IMR-90 (cell line): ENCODE results near the gene PLEKHA4. TPM values are rescaled to one million over a fixed set of nuclear protein-coding genes. Genes with fewer than 3 reads are reported as not detected.
"Not testable (repeated sequence)": the region's sequence is repeated elsewhere in the genome, so short reads cannot be mapped to it uniquely, and the experiment has no call there.

Source experiments
- ATAC-seq: fragments of 200-7000 bp; cut with Tn5 transposase; 2 replicates; pipeline ENCODE4 v1.9.1; 2020; ENCODE audit warnings: low read depth, mild to moderate bottlenecking, moderate library complexity
- BruUV-seq: library from RNA; stranded (reverse); fragments of 400-500 nt; replicated peaks from 2 replicates; lab custom pipeline; 2021; lab: Mats Ljungman, UMichigan
- CTCF ChIA-PET: fragments of 300-600 bp; formaldehyde crosslinking; extraction: SDS; loops from one replicate; lab custom pipeline; 2021; ENCODE audit warnings: antibody characterized with exemption; lab: Yijun Ruan, JAX
- POLR2A ChIA-PET: fragments of 300-600 bp; sonication (Branson Sonifier 250); formaldehyde crosslinking; loops from one replicate; lab custom pipeline; 2022; ENCODE audit warnings: antibody characterized with exemption; ENCODE audit not compliant: unreplicated experiment; lab: Charles Lee
- DNase-seq: peaks from one replicate; pipeline ENCODE4 v3.0.0; 2013
- H2AFZ ChIP-seq: replicated peaks from 2 replicates; pipeline ENCODE3; 2013; ENCODE audit warnings: low read length, mild to moderate bottlenecking; ENCODE audit not compliant: poor library complexity
- H2AK5ac ChIP-seq: 2 replicates; pipeline ENCODE4 v1.6.1; 2013; ENCODE audit warnings: low read depth, low read length, inconsistent platforms
- H2AK9ac ChIP-seq: replicated peaks from 2 replicates; pipeline ENCODE3; 2013; ENCODE audit warnings: mild to moderate bottlenecking, low read depth, low read length, moderate library complexity; ENCODE audit not compliant: poor library complexity
- H2BK120ac ChIP-seq: 2 replicates; pipeline ENCODE4 v1.6.1; 2013; ENCODE audit warnings: low read depth, low read length, inconsistent platforms
- H2BK15ac ChIP-seq: 3 replicates; pipeline ENCODE4 v1.6.1; 2013; ENCODE audit warnings: low read depth, low read length, inconsistent platforms
- H2BK20ac ChIP-seq: 2 replicates; pipeline ENCODE4 v1.6.1; 2013; ENCODE audit warnings: low read depth, mild to moderate bottlenecking, inconsistent platforms, low read length, moderate library complexity
- H2BK5ac ChIP-seq: 2 replicates; pipeline ENCODE4 v1.6.1; 2013; ENCODE audit warnings: mild to moderate bottlenecking, low read depth, low read length, inconsistent platforms; ENCODE audit not compliant: poor library complexity, severe bottlenecking
- H3K14ac ChIP-seq: replicated peaks from 2 replicates; pipeline ENCODE4 v1.6.1; 2013; ENCODE audit warnings: low read depth, low read length, inconsistent platforms
- H3K18ac ChIP-seq: 2 replicates; pipeline ENCODE4 v1.6.1; 2013; ENCODE audit warnings: low read depth, low read length, control low read depth
- H3K23ac ChIP-seq: 2 replicates; pipeline ENCODE4 v1.6.1; 2013; ENCODE audit warnings: low read depth, low read length, inconsistent platforms
- H3K27ac ChIP-seq: 2 replicates; pipeline ENCODE4 v1.5.1; 2013; ENCODE audit warnings: mild to moderate bottlenecking, control low read depth, low read length; ENCODE audit not compliant: insufficient read depth
- H3K27me3 ChIP-seq: 2 replicates; pipeline ENCODE4 v1.6.1; 2013; ENCODE audit warnings: low read length; ENCODE audit not compliant: control insufficient read depth, insufficient read depth
- H3K36me3 ChIP-seq: 2 replicates; pipeline ENCODE4 v1.6.1; 2013; ENCODE audit warnings: low read length, mixed read lengths; ENCODE audit not compliant: control insufficient read depth, insufficient read depth
- H3K4ac ChIP-seq: 2 replicates; pipeline ENCODE4 v1.6.1; 2013; ENCODE audit warnings: low read depth, low read length, inconsistent platforms
- H3K4me1 ChIP-seq: 2 replicates; pipeline ENCODE4 v1.6.1; 2013; ENCODE audit warnings: low read length, mixed read lengths; ENCODE audit not compliant: control insufficient read depth, insufficient read depth
- H3K4me2 ChIP-seq: 2 replicates; pipeline ENCODE4 v1.6.1; 2013; ENCODE audit warnings: low read depth, mild to moderate bottlenecking, control low read depth, low read length, moderate library complexity
- H3K4me3 ChIP-seq: 2 replicates; pipeline ENCODE4 v1.5.1; 2013; ENCODE audit warnings: low read depth, mild to moderate bottlenecking, control low read depth, low read length, moderate library complexity; ENCODE audit not compliant: insufficient read depth
- H3K56ac ChIP-seq: 2 replicates; pipeline ENCODE4 v1.6.1; 2013; ENCODE audit warnings: low read length, inconsistent platforms; ENCODE audit not compliant: insufficient read depth; ENCODE audit errors: extremely low read depth
- H3K79me1 ChIP-seq, 2 experiments: 2 replicates each; pipeline ENCODE4 v1.6.1; 2013; ENCODE audit warnings: low read length in 2 of 2, inconsistent platforms in 1 of 2, low read depth in 1 of 2
- H3K9ac ChIP-seq: 2 replicates; pipeline ENCODE4 v1.6.1; 2013; ENCODE audit warnings: low read depth, low read length, control low read depth
- H3K9me1 ChIP-seq: 2 replicates; pipeline ENCODE4 v1.6.1; 2013; ENCODE audit warnings: low read length, inconsistent platforms; ENCODE audit not compliant: insufficient read depth
- H3K9me3 ChIP-seq: 2 replicates; pipeline ENCODE4 v1.6.1; 2013; ENCODE audit warnings: low read length; ENCODE audit not compliant: control insufficient read depth, insufficient read depth
- H4K20me1 ChIP-seq: 2 replicates; pipeline ENCODE4 v1.6.1; 2013; ENCODE audit warnings: low read length, inconsistent platforms; ENCODE audit not compliant: insufficient read depth
- H4K5ac ChIP-seq: 2 replicates; pipeline ENCODE4 v1.6.1; 2013; ENCODE audit warnings: mild to moderate bottlenecking, low read depth, low read length, control low read depth
- H4K8ac ChIP-seq, 2 experiments: 2 replicates each; pipeline ENCODE4 v1.6.1; 2013; ENCODE audit warnings: low read depth in 2 of 2, low read length in 2 of 2, control low read depth in 1 of 2, inconsistent platforms in 1 of 2
- H4K91ac ChIP-seq: 2 replicates; pipeline ENCODE4 v1.6.1; 2013; ENCODE audit warnings: low read depth, low read length, inconsistent platforms; ENCODE audit not compliant: insufficient read depth
- WGBS, 2 experiments: methylation state at CpG; one replicate each; pipeline versions ENCODE4 v1.1.5 to v1.1.7; 2013; ENCODE audit warnings: missing lambda C conversion rate in 2 of 2; ENCODE audit not compliant: insufficient read length in 1 of 2; ENCODE audit errors: extremely low coverage in 2 of 2; 5-methylcytosine and 5-hydroxymethylcytosine counted together
- dilution Hi-C: fragments of 300-500 bp; cut with HindIII; formaldehyde crosslinking; loops from one replicate; pipeline ENCODE4 v1.14.3; 2018; ENCODE audit warnings: low sequenced_read_pairs; ENCODE audit not compliant: unreplicated experiment
- in situ Hi-C: fragments of 300-500 bp; cut with MboI; formaldehyde crosslinking; loops from 3 replicates; pipeline ENCODE4 v1.14.3; 2019; ENCODE audit warnings: low sequenced_read_pairs, inconsistent platforms, mixed read lengths
- intact Hi-C: fragments of 100-400 bp; cut with micrococcal nuclease; formaldehyde crosslinking; loops from 2 replicates; pipeline ENCODE4 v1.10.0; 2022
- microRNA-seq, 2 experiments: library from miRNA; stranded (forward) in 1 of 2; unstranded in 1 of 2; fragments of 10-50 nt in 1 of 2; fragments of <30 nt in 1 of 2; gene quantifications in 1 of 2; microRNA quantifications in 1 of 2; one replicate each; pipeline versions ENCODE3 to v1.1.0; 2013 to 2020; ENCODE audit not compliant: insufficient read depth in 1 of 2, insufficient read length in 1 of 2, unreplicated experiment in 1 of 2
- polyA plus RNA-seq, 3 experiments: library from polyadenylated mRNA; depleted of rRNA; stranded (reverse); fragments of >200 nt; gene quantifications; 2 replicates each; pipeline ENCODE4 v1.2.3, GENCODE V29; 2012; ENCODE audit warnings: low replicate concordance in 1 of 3
- small RNA-seq, 5 experiments: library from RNA; depleted of rRNA; stranded (forward); fragments of <200 nt; gene quantifications; one replicate each; pipeline ENCODE3, GENCODE V24; 2012
- total RNA-seq: library from RNA; depleted of rRNA; stranded (reverse); fragments of >200 nt; gene quantifications from 2 replicates; pipeline ENCODE4 v1.2.3, GENCODE V29; 2012; rRNA removed

The PLEKHA4 gene
- total and polyA plus RNA-seq, 2 of the 4 experiments (the other 2 are of a cell fraction), result 4.5 to 14.4 TPM

DNA sequence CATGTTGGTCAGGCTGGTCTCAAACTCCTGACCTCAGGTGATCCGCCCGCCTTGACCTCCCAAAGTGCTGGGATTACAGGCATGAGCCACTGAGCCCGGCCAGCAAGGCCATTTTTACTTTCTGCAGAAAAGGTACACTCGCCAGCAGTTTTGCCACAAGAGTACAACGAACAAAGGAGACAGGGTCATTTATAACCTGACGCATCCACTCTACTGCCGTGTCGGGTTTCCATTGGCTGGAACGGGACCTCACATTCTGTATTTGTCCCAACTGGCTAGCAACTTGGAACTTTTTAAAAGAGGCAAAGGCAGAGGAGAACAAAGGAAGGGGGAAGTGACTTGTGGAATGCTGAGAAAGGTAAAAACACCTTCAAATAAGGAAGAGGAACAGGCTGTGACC is 81.1 kb downstream of the PLEKHA4 start:
- CTCF ChIA-PET, result interaction anchor here (0.9 to 1.9 kb wide), 7 partner anchors 10 to 193 kb away, joined by 3 to 5 read pairs (median 3); partner anchors contain the start of gene HSD17B14
- H3K36me3 ChIP-seq, H2AK5ac ChIP-seq, H2BK15ac ChIP-seq, H3K4me3 ChIP-seq, H2BK20ac ChIP-seq, H3K23ac ChIP-seq, H2BK5ac ChIP-seq, H3K18ac ChIP-seq, H3K27ac ChIP-seq, H4K20me1 ChIP-seq, H4K8ac ChIP-seq, H4K5ac ChIP-seq, H2AK9ac ChIP-seq, BruUV-seq, H3K9me3 ChIP-seq, H3K4me1 ChIP-seq, DNase-seq, H3K79me1 ChIP-seq, H4K91ac ChIP-seq, H3K4me2 ChIP-seq, dilution Hi-C loops, H2AFZ ChIP-seq, H3K4ac ChIP-seq, H2BK120ac ChIP-seq, H3K9ac ChIP-seq, H3K56ac ChIP-seq, in situ Hi-C loops, H3K14ac ChIP-seq, H3K27me3 ChIP-seq, H3K9me1 ChIP-seq, POLR2A ChIA-PET, ATAC-seq: not testable (repeated sequence)
- WGBS, 2 experiments, result 47% methylated on average over 4 of the region's 9 CpGs; no CpG with 5 or more reads in 1 of the 2 experiments
- intact Hi-C loops, result loop anchor here (10.0 kb wide), 1 partner anchor 437 kb away; no protein-coding TSS in a partner anchor

Small RNAs within 50 kb of the gene (microRNA-seq; reads per million reads assigned to microRNA genes)
- not detected for gene RNU6-317P (ENCODE audit: insufficient read depth, insufficient read length)

Small RNAs within 50 kb of the gene (small RNA-seq; reads per million reads assigned to genes)
- 0 reads per million in 5 experiments for gene RNU6-317P

Other genes starting within 250 kb of the PLEKHA4 start
Only the 30 nearest of the 32 such genes appear.
- 2.5 and 3.6 TPM in 2 replicates for gene DBP, start 231.2 kb downstream of the PLEKHA4 start, total RNA-seq
- 3.0 and 3.6 TPM in 2 replicates for gene DBP, start 231.2 kb downstream of the PLEKHA4 start, polyA plus RNA-seq (2012; rRNA removed)
- 1.3 and 1.7 TPM in 2 replicates for gene CA11, start 222.4 kb downstream of the PLEKHA4 start, total RNA-seq
- 2.7 and 2.9 TPM in 2 replicates for gene CA11, start 222.4 kb downstream of the PLEKHA4 start, polyA plus RNA-seq (2012; rRNA removed)
- not detected in 2 replicates for gene NTN5, start 195.6 kb downstream of the PLEKHA4 start, total RNA-seq
- gene NTN5, start 195.6 kb downstream of the PLEKHA4 start, polyA plus RNA-seq (2012; rRNA removed), result 0.11 and 0.19 TPM in 2 replicates
- not detected in 2 replicates for gene FUT2, start 172.6 kb downstream of the PLEKHA4 start, total RNA-seq
- not detected in 2 replicates for gene FUT2, start 172.6 kb downstream of the PLEKHA4 start, polyA plus RNA-seq (2012; rRNA removed)
- gene MAMSTR, start 148.9 kb downstream of the PLEKHA4 start, total RNA-seq, result 0.18 and 0.28 TPM in 2 replicates
- 1.9 and 2.7 TPM in 2 replicates for gene MAMSTR, start 148.9 kb downstream of the PLEKHA4 start, polyA plus RNA-seq (2012; rRNA removed)
- gene RASIP1, start 128.0 kb downstream of the PLEKHA4 start, total RNA-seq, result under 0.01 and 0.18 TPM in 2 replicates
- gene RASIP1, start 128.0 kb downstream of the PLEKHA4 start, polyA plus RNA-seq (2012; rRNA removed), result 0.51 and 0.67 TPM in 2 replicates
- not detected in 2 replicates for gene IZUMO1, start 121.7 kb downstream of the PLEKHA4 start, total RNA-seq
- not detected in 2 replicates for gene IZUMO1, start 121.7 kb downstream of the PLEKHA4 start, polyA plus RNA-seq (2012; rRNA removed)
- gene FUT1, start 116.0 kb downstream of the PLEKHA4 start, total RNA-seq, result under 0.01 and 0.18 TPM in 2 replicates
- gene FUT1, start 116.0 kb downstream of the PLEKHA4 start, polyA plus RNA-seq (2012; rRNA removed), result 0.03 and 0.09 TPM in 2 replicates
- not detected in 2 replicates for gene FGF21, start 113.1 kb downstream of the PLEKHA4 start, total RNA-seq
- not detected in 2 replicates for gene FGF21, start 113.1 kb downstream of the PLEKHA4 start, polyA plus RNA-seq (2012; rRNA removed)
- gene BCAT2, start 57.6 kb downstream of the PLEKHA4 start, total RNA-seq, result 20.1 and 21.7 TPM in 2 replicates
- 42.2 and 45.3 TPM in 2 replicates for gene BCAT2, start 57.6 kb downstream of the PLEKHA4 start, polyA plus RNA-seq (2012; rRNA removed)
- 0.54 and 0.56 TPM in 2 replicates for gene HSD17B14, start 32.1 kb downstream of the PLEKHA4 start, total RNA-seq
- gene HSD17B14, start 32.1 kb downstream of the PLEKHA4 start, polyA plus RNA-seq (2012; rRNA removed), result 4.5 and 5.6 TPM in 2 replicates
- 26.7 and 39.4 TPM in 2 replicates for gene PPP1R15A, start 3.8 kb upstream of the PLEKHA4 start, total RNA-seq
- 87.7 and 104 TPM in 2 replicates for gene PPP1R15A, start 3.8 kb upstream of the PLEKHA4 start, polyA plus RNA-seq (2012; rRNA removed)
- gene TULP2, start 30.1 kb upstream of the PLEKHA4 start, total RNA-seq, result under 0.01 TPM in 1 of 2 replicates, not detected in the other
- 0.20 and 0.26 TPM in 2 replicates for gene TULP2, start 30.1 kb upstream of the PLEKHA4 start, polyA plus RNA-seq (2012; rRNA removed)
- gene NUCB1, start 31.7 kb upstream of the PLEKHA4 start, total RNA-seq, result 37.3 and 39.2 TPM in 2 replicates
- gene NUCB1, start 31.7 kb upstream of the PLEKHA4 start, polyA plus RNA-seq (2012; rRNA removed), result 253 and 261 TPM in 2 replicates
- gene DHDH, start 65.1 kb upstream of the PLEKHA4 start, total RNA-seq, result 0.28 and 0.36 TPM in 2 replicates
- 0.33 and 0.53 TPM in 2 replicates for gene DHDH, start 65.1 kb upstream of the PLEKHA4 start, polyA plus RNA-seq (2012; rRNA removed)
- gene BAX, start 86.3 kb upstream of the PLEKHA4 start, total RNA-seq, result 23.3 and 26.1 TPM in 2 replicates
- 169 and 181 TPM in 2 replicates for gene BAX, start 86.3 kb upstream of the PLEKHA4 start, polyA plus RNA-seq (2012; rRNA removed)
- 913 and 1,057 TPM in 2 replicates for gene FTL, start 96.7 kb upstream of the PLEKHA4 start, total RNA-seq
- 2,766 and 2,944 TPM in 2 replicates for gene FTL, start 96.7 kb upstream of the PLEKHA4 start, polyA plus RNA-seq (2012; rRNA removed)
- 36.1 and 38.7 TPM in 2 replicates for gene GYS1, start 124.7 kb upstream of the PLEKHA4 start, total RNA-seq
- 72.2 and 74.8 TPM in 2 replicates for gene GYS1, start 124.7 kb upstream of the PLEKHA4 start, polyA plus RNA-seq (2012; rRNA removed)
- gene RUVBL2, start 125.3 kb upstream of the PLEKHA4 start, total RNA-seq, result 354 and 391 TPM in 2 replicates
- gene RUVBL2, start 125.3 kb upstream of the PLEKHA4 start, polyA plus RNA-seq (2012; rRNA removed), result 196 and 225 TPM in 2 replicates
- not detected in 2 replicates for gene LHB, start 148.5 kb upstream of the PLEKHA4 start, total RNA-seq
- gene LHB, start 148.5 kb upstream of the PLEKHA4 start, polyA plus RNA-seq (2012; rRNA removed), result not detected in 2 replicates
- gene CGB3, start 155.7 kb upstream of the PLEKHA4 start, total RNA-seq, result not detected in 2 replicates
- gene CGB3, start 155.7 kb upstream of the PLEKHA4 start, polyA plus RNA-seq (2012; rRNA removed), result not detected in 2 replicates
- not detected in 2 replicates for gene CGB2, start 163.3 kb upstream of the PLEKHA4 start, total RNA-seq
- gene CGB2, start 163.3 kb upstream of the PLEKHA4 start, polyA plus RNA-seq (2012; rRNA removed), result not detected in 2 replicates
- gene CGB1, start 168.3 kb upstream of the PLEKHA4 start, total RNA-seq, result not detected in 2 replicates
- gene CGB1, start 168.3 kb upstream of the PLEKHA4 start, polyA plus RNA-seq (2012; rRNA removed), result not detected in 2 replicates
- not detected in 2 replicates for gene CGB5, start 175.2 kb upstream of the PLEKHA4 start, total RNA-seq
- gene CGB5, start 175.2 kb upstream of the PLEKHA4 start, polyA plus RNA-seq (2012; rRNA removed), result not detected in 2 replicates
- gene CGB8, start 180.5 kb upstream of the PLEKHA4 start, total RNA-seq, result not detected in 2 replicates
- 0.47 and 0.48 TPM in 2 replicates for gene CGB8, start 180.5 kb upstream of the PLEKHA4 start, polyA plus RNA-seq (2012; rRNA removed)
- gene CGB7, start 189.1 kb upstream of the PLEKHA4 start, total RNA-seq, result not detected in 2 replicates
- 1.7 and 1.9 TPM in 2 replicates for gene CGB7, start 189.1 kb upstream of the PLEKHA4 start, polyA plus RNA-seq (2012; rRNA removed)
- 0.18 TPM in 1 of 2 replicates, not detected in the other for gene NTF4, start 196.2 kb upstream of the PLEKHA4 start, total RNA-seq
- gene NTF4, start 196.2 kb upstream of the PLEKHA4 start, polyA plus RNA-seq (2012; rRNA removed), result 0.09 and 0.11 TPM in 2 replicates
- not detected in 2 replicates for gene KCNA7, start 204.1 kb upstream of the PLEKHA4 start, total RNA-seq
- gene KCNA7, start 204.1 kb upstream of the PLEKHA4 start, polyA plus RNA-seq (2012; rRNA removed), result 0.02 TPM in 1 of 2 replicates, not detected in the other
- gene SNRNP70, start 216.8 kb upstream of the PLEKHA4 start, total RNA-seq, result 72.8 and 81.4 TPM in 2 replicates
- 200 and 344 TPM in 2 replicates for gene SNRNP70, start 216.8 kb upstream of the PLEKHA4 start, polyA plus RNA-seq (2012; rRNA removed)
- 2.8 and 3.8 TPM in 2 replicates for gene LIN7B, start 245.8 kb upstream of the PLEKHA4 start, total RNA-seq
- gene LIN7B, start 245.8 kb upstream of the PLEKHA4 start, polyA plus RNA-seq (2012; rRNA removed), result 8.0 and 9.9 TPM in 2 replicates